Measurements from ENCODE around the gene TLE6. TPM values are rescaled to one million over a fixed set of nuclear protein-coding genes. Genes with fewer than 3 reads are reported as not detected.

The TLE6 gene
- total and polyA plus RNA-seq, 4 donors, result 0.47 to 2.8 (median 1.2) TPM

GRCh38 chr19:2983351-2984214 lies 6.2 kb downstream of the TLE6 start:
- peaks cover 5 to 13% (median 9%) of the 10 kb centered on the region in 4 donors for H3K4me1 ChIP-seq (ENCODE audit: control insufficient read depth in 4 of 4, insufficient read depth in 4 of 4, low read length in 3 of 4)
- no peaks in the 10 kb centered on the region for H3K36me3 ChIP-seq (ENCODE audit: control insufficient read depth in 4 of 4, insufficient read depth in 3 of 4, low read depth in 1 of 4, low read length in 3 of 4)
- no peaks in the 10 kb centered on the region for H3K27me3 ChIP-seq (ENCODE audit: control insufficient read depth in 4 of 4, insufficient read depth in 4 of 4, low read length in 3 of 4)
- 34% methylated on average over 24 of the region's 24 CpGs for WGBS
- peak overlapping the region; percentile 54 to 70 for H3K27ac ChIP-seq (ENCODE audit: low read depth in 1 of 2, low read length in 2 of 2)
- no peak overlapping the region for H3K9ac ChIP-seq (ENCODE audit: low read depth in 1 of 2, low read length in 2 of 2)
- peak overlapping the region in 1 of 3 donors; percentile 29 for H3K4me3 ChIP-seq (ENCODE audit: low read depth in 1 of 3, low read length in 3 of 3)
- TF ChIP-seq, protein P1, sequence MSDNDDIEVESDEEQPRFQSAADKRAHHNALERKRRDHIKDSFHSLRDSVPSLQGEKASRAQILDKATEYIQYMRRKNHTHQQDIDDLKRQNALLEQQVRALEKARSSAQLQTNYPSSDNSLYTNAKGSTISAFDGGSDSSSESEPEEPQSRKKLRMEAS (IDR thresholded peaks at IDR 0.05), result no peak
- TF ChIP-seq FOXA1 (IDR thresholded peaks at IDR 0.05), result no peak
- TF ChIP-seq, protein P2, sequence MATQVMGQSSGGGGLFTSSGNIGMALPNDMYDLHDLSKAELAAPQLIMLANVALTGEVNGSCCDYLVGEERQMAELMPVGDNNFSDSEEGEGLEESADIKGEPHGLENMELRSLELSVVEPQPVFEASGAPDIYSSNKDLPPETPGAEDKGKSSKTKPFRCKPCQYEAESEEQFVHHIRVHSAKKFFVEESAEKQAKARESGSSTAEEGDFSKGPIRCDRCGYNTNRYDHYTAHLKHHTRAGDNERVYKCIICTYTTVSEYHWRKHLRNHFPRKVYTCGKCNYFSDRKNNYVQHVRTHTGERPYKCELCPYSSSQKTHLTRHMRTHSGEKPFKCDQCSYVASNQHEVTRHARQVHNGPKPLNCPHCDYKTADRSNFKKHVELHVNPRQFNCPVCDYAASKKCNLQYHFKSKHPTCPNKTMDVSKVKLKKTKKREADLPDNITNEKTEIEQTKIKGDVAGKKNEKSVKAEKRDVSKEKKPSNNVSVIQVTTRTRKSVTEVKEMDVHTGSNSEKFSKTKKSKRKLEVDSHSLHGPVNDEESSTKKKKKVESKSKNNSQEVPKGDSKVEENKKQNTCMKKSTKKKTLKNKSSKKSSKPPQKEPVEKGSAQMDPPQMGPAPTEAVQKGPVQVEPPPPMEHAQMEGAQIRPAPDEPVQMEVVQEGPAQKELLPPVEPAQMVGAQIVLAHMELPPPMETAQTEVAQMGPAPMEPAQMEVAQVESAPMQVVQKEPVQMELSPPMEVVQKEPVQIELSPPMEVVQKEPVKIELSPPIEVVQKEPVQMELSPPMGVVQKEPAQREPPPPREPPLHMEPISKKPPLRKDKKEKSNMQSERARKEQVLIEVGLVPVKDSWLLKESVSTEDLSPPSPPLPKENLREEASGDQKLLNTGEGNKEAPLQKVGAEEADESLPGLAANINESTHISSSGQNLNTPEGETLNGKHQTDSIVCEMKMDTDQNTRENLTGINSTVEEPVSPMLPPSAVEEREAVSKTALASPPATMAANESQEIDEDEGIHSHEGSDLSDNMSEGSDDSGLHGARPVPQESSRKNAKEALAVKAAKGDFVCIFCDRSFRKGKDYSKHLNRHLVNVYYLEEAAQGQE (IDR thresholded peaks at IDR 0.05), result no peak
- no peak for TF ChIP-seq HNF4A (conservative IDR thresholded peaks at IDR 0.05)
- TF ChIP-seq FOXA2 (IDR thresholded peaks at IDR 0.05), result no peak
- no peak for DNase-seq (ENCODE audit: low spot score)
- no peaks in the 10 kb centered on the region for H3K9me3 ChIP-seq (ENCODE audit: control insufficient read depth in 4 of 4, low read length in 3 of 4)

DNA sequence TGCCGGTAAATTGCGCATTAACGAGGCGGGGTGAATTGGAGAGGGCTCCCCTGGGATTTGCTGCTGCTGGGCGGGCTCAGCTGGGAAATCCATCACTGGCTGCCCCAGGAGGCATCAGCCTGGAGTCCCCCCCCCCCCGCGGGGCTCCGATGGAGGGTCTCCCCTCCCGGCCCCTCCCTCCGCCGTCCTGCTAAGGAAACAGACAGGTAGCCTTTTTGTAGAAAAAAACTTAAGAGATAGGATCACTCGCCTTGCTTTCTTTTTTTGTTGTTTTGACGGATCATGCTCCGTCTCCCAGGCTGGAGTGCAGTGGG lies 6.8 kb downstream of the TLE6 start:
- H3K27me3 ChIP-seq (ENCODE audit: control insufficient read depth in 4 of 4, insufficient read depth in 4 of 4, low read length in 3 of 4), result no peaks in the 10 kb centered on the region
- no peaks in the 10 kb centered on the region for H3K36me3 ChIP-seq (ENCODE audit: control insufficient read depth in 4 of 4, insufficient read depth in 3 of 4, low read depth in 1 of 4, low read length in 3 of 4)
- WGBS, result 19% methylated on average over 14 of the region's 14 CpGs
- peaks cover 5 to 13% (median 9%) of the 10 kb centered on the region in 4 donors for H3K4me1 ChIP-seq (ENCODE audit: control insufficient read depth in 4 of 4, insufficient read depth in 4 of 4, low read length in 3 of 4)
- no peak overlapping the region for H3K27ac ChIP-seq (ENCODE audit: low read depth in 1 of 2, low read length in 2 of 2)
- no peak overlapping the region for H3K9ac ChIP-seq (ENCODE audit: low read depth in 1 of 2, low read length in 2 of 2)
- TF ChIP-seq HNF4A (conservative IDR thresholded peaks at IDR 0.05) (no peak), HNF4G (IDR thresholded peaks at IDR 0.05) (no peak), YY1 (IDR thresholded peaks at IDR 0.05) (no peak), RAD21 (IDR thresholded peaks at IDR 0.05) (no peak), JUND (IDR thresholded peaks at IDR 0.05) (no peak), NR2F2 (IDR thresholded peaks at IDR 0.05) (no peak), GABPA (IDR thresholded peaks at IDR 0.05 in 1 of 2, conservative IDR thresholded peaks at IDR 0.05 in 1 of 2) (no peak), ATF3 (IDR thresholded peaks at IDR 0.05) (no peak), RXRA (IDR thresholded peaks at IDR 0.05) (no peak), ZBTB33 (IDR thresholded peaks at IDR 0.05) (no peak), SP1 (IDR thresholded peaks at IDR 0.05) (no peak), FOXA1 (IDR thresholded peaks at IDR 0.05) (no peak), EGR1 (IDR thresholded peaks at IDR 0.05; ENCODE audit: low read depth in 2 of 2) (no peak), FOXA2 (IDR thresholded peaks at IDR 0.05) (no peak)
- TF ChIP-seq, protein P1 (IDR thresholded peaks at IDR 0.05), result no peak
- TF ChIP-seq, protein P3, sequence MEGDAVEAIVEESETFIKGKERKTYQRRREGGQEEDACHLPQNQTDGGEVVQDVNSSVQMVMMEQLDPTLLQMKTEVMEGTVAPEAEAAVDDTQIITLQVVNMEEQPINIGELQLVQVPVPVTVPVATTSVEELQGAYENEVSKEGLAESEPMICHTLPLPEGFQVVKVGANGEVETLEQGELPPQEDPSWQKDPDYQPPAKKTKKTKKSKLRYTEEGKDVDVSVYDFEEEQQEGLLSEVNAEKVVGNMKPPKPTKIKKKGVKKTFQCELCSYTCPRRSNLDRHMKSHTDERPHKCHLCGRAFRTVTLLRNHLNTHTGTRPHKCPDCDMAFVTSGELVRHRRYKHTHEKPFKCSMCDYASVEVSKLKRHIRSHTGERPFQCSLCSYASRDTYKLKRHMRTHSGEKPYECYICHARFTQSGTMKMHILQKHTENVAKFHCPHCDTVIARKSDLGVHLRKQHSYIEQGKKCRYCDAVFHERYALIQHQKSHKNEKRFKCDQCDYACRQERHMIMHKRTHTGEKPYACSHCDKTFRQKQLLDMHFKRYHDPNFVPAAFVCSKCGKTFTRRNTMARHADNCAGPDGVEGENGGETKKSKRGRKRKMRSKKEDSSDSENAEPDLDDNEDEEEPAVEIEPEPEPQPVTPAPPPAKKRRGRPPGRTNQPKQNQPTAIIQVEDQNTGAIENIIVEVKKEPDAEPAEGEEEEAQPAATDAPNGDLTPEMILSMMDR (IDR thresholded peaks at IDR 0.05; ENCODE audit: low read depth, low read length, missing input control), result no peak
- TF ChIP-seq, protein P2 (IDR thresholded peaks at IDR 0.05), result no peak
- peak overlapping the region in 1 of 3 donors; percentile 29 for H3K4me3 ChIP-seq (ENCODE audit: low read depth in 1 of 3, low read length in 3 of 3)
- no peak for DNase-seq (ENCODE audit: low spot score)
- H3K9me3 ChIP-seq (ENCODE audit: control insufficient read depth in 4 of 4, low read length in 3 of 4), result no peaks in the 10 kb centered on the region

Data from liver (tissue), 9 donors.